Erythroblast (primary cell): Measurements from ENCODE around the gene CCNY.

Source experiments
- GATA1 ChIP-seq: IDR thresholded peaks from 2 replicates; pipeline ENCODE4 v1.6.1; 2011; ENCODE audit warnings: low read depth, mild to moderate bottlenecking, control low read depth, low read length, moderate library complexity
- POLR2A ChIP-seq: IDR thresholded peaks from 2 replicates; pipeline ENCODE4 v1.6.1; 2011; ENCODE audit warnings: mild to moderate bottlenecking, low read length

DNA sequence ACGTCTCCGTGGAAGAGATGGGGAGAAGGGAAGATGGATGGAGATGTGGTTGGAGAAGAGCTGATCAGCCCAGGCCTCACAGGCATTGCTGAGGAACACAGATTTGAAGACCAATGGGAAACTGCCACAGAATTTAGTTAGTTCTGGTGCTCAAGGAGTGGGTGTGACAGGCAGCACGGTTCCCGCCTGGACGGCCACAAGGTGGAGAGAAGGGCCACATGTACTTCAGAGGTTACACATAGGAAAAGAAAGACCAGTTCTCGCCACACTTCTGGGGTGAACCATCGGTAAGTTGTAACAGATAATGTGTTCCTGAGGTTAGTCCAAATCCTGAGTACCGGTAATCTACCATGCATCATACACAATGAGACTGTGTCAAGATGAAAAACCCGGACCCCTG, 239.3 kb downstream of the CCNY start:
- TF ChIP-seq POLR2A = no peak
- no peak for TF ChIP-seq GATA1
